SH-SY5Y (cell line): ENCODE data around the gene ANKRA2.

Experiments used
- GATA2 ChIP-seq: IDR thresholded peaks from 2 replicates; pipeline ENCODE4 v1.6.1; 2011; ENCODE audit warnings: mild to moderate bottlenecking, low read depth, low read length
- GATA3 ChIP-seq: IDR thresholded peaks from 2 replicates; pipeline ENCODE4 v1.6.1; 2011; ENCODE audit warnings: low read depth, mild to moderate bottlenecking, low read length, moderate library complexity

DNA sequence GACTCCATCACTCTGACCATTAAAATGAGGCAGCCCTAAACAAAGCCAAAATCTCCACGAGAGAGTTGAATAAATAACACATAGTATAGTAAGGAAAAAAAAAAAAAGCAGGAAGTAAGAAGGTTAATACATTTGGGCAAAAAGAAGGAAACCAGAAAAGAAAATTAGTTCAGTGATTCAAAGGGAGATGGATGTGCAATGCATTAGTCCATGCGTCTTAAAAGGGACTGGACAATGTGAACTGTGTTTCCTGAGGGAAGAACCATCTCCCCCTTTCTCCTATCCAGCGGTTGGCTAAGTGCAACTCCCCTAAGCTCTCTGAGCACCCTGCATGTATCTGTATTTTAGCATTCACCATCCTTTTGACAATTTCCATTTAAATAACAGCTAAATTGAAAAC is 1.4 kb downstream of the ANKRA2 start:
- no peak for TF ChIP-seq GATA3
- TF ChIP-seq GATA2, result no peak
